Glutamatergic neuron (in vitro differentiated cells): ENCODE measurements around the gene SEC14L1. TPM values are rescaled to one million over a fixed set of nuclear protein-coding genes. Genes with fewer than 3 reads are reported as not detected.

Source experiments
- DNase-seq: peaks from one replicate; pipeline ENCODE4 v3.0.0; 2022
- H3K27ac Mint-ChIP-seq: one replicate; pipeline ENCODE4 v1.8.0; 2020; ENCODE audit warnings: mild to moderate bottlenecking, mixed read lengths, inconsistent platforms; ENCODE audit not compliant: unreplicated experiment
- H3K27me3 Mint-ChIP-seq: one replicate; pipeline ENCODE4 v1.8.0; 2020; ENCODE audit warnings: mild to moderate bottlenecking, moderate library complexity, mixed read lengths, inconsistent platforms; ENCODE audit not compliant: unreplicated experiment
- H3K36me3 Mint-ChIP-seq: one replicate; pipeline ENCODE4 v1.8.0; 2020; ENCODE audit warnings: mild to moderate bottlenecking, mixed read lengths, inconsistent platforms; ENCODE audit not compliant: unreplicated experiment
- H3K4me1 Mint-ChIP-seq: one replicate; pipeline ENCODE4 v1.8.0; 2020; ENCODE audit warnings: mild to moderate bottlenecking, low read depth, mixed read lengths, inconsistent platforms; ENCODE audit not compliant: unreplicated experiment
- H3K4me3 Mint-ChIP-seq: one replicate; pipeline ENCODE4 v1.8.0; 2020; ENCODE audit warnings: mild to moderate bottlenecking, mixed read lengths, inconsistent platforms; ENCODE audit not compliant: unreplicated experiment
- H3K9me3 Mint-ChIP-seq: one replicate; pipeline ENCODE4 v1.8.0; 2020; ENCODE audit warnings: mild to moderate bottlenecking, moderate library complexity, mixed read lengths, inconsistent platforms; ENCODE audit not compliant: unreplicated experiment
- CTCF ChIP-seq: fragments of 200-600 bp; sonication (generic); IDR thresholded peaks from one replicate; pipeline ENCODE4 v1.5.0; 2021; ENCODE audit not compliant: partially characterized antibody, unreplicated experiment
- total RNA-seq: library from RNA; stranded (reverse); fragmentation: NEBNext Ultra II Directional; extraction: Animal tissue kit (Norgen Biotek cat#: 25700); gene quantifications from one replicate; pipeline ENCODE4 v1.2.1, GENCODE V29; 2021; ENCODE audit not compliant: unreplicated experiment

SEC14L1 gene
- total RNA-seq, 1 donor from 2014 or later: 104 TPM

GRCh38 chr17:77256710-77257109, 115.9 kb downstream of the SEC14L1 start:
- no peak overlapping the region for H3K4me3 Mint-ChIP-seq
- no peaks in the 10 kb centered on the region for H3K36me3 Mint-ChIP-seq
- peaks cover 4% of the 10 kb centered on the region for H3K9me3 Mint-ChIP-seq
- H3K27me3 Mint-ChIP-seq: no peaks in the 10 kb centered on the region
- H3K4me1 Mint-ChIP-seq: no peaks in the 10 kb centered on the region
- TF ChIP-seq CTCF: no peak
- DNase-seq: no peak
- H3K27ac Mint-ChIP-seq: no peak overlapping the region

- Mint-ChIP-seq H3K27me3 (no peaks in the 10 kb centered on the region), H3K4me1 (no peaks in the 10 kb centered on the region), H3K9me3 (peaks cover 4% of the 10 kb centered on the region), H3K4me3 (no peak overlapping the region), H3K27ac (no peak overlapping the region), H3K36me3 (no peaks in the 10 kb centered on the region)
- DNase-seq: no peak
- TF ChIP-seq CTCF: no peak
Measured at GRCh38 chr17:77257169-77257568, 116.4 kb downstream of the SEC14L1 start.

GRCh38 chr17:77257596-77258458, 117.1 kb downstream of the SEC14L1 start:
- Mint-ChIP-seq H3K4me1 (no peaks in the 10 kb centered on the region), H3K4me3 (no peak overlapping the region), H3K27me3 (no peaks in the 10 kb centered on the region), H3K9me3 (peaks cover 4% of the 10 kb centered on the region), H3K27ac (no peak overlapping the region), H3K36me3 (no peaks in the 10 kb centered on the region)
- no peak for TF ChIP-seq CTCF
- no peak for DNase-seq

GRCh38 chr17:77258638-77259037, 117.9 kb downstream of the SEC14L1 start:
- peaks cover 4% of the 10 kb centered on the region for H3K9me3 Mint-ChIP-seq
- DNase-seq: no peak
- H3K36me3 Mint-ChIP-seq: no peaks in the 10 kb centered on the region
- no peaks in the 10 kb centered on the region for H3K4me1 Mint-ChIP-seq
- H3K27ac Mint-ChIP-seq: no peak overlapping the region
- H3K4me3 Mint-ChIP-seq: no peak overlapping the region
- no peak for TF ChIP-seq CTCF
- H3K27me3 Mint-ChIP-seq: no peaks in the 10 kb centered on the region

- no peak overlapping the region for H3K4me3 Mint-ChIP-seq
- TF ChIP-seq CTCF: no peak
- peaks cover 1% of the 10 kb centered on the region for H3K4me1 Mint-ChIP-seq
- DNase-seq: no peak
- no peaks in the 10 kb centered on the region for H3K27me3 Mint-ChIP-seq
- no peaks in the 10 kb centered on the region for H3K9me3 Mint-ChIP-seq
- no peaks in the 10 kb centered on the region for H3K36me3 Mint-ChIP-seq
- no peak overlapping the region for H3K27ac Mint-ChIP-seq
Measured at GRCh38 chr17:77264617-77265230, 124.0 kb downstream of the SEC14L1 start.
